ENCODE data around the gene TRAPPC10.

TRAPPC10 gene

GRCh38 chr21:44058981-44059380 is 46.9 kb downstream of the TRAPPC10 start:
- Histone ChIP-seq H3K9ac (ENCODE audit: low read length) (no peak overlapping the region), H3K9me3 (ENCODE audit: insufficient read depth, low read length) (no peaks in the 10 kb centered on the region), H3K36me3 (replicated peaks; ENCODE audit: low read depth, low read length) (peaks cover 14% of the 10 kb centered on the region), H3K4me3 (ENCODE audit: low read length) (no peak overlapping the region), H3K4me2 (ENCODE audit: low read length) (no peak overlapping the region), H3K27ac (ENCODE audit: low read length) (no peak overlapping the region), H3K79me2 (ENCODE audit: low read length) (no peaks in the 10 kb centered on the region; the same call in 1 of the 2 replicates), H3K27me3 (ENCODE audit: low read depth, low read length) (no peaks in the 10 kb centered on the region), H3K4me1 (ENCODE audit: low read length) (peaks cover 17% of the 10 kb centered on the region; the same call in 1 of the 2 replicates), H2AFZ (ENCODE audit: low read depth, low read length) (no peak overlapping the region), H4K20me1 (ENCODE audit: insufficient read depth, low read length) (no peaks in the 10 kb centered on the region)
- TF ChIP-seq EZH2phosphoT487 (IDR thresholded peaks at IDR 0.05; ENCODE audit: low read depth) (no peak), CTCF (IDR thresholded peaks at IDR 0.05; ENCODE audit: low read depth, low read length) (no peak)

GRCh38 chr21:44059710-44060109 is 47.6 kb downstream of the TRAPPC10 start:
- Histone ChIP-seq H3K36me3 (replicated peaks; ENCODE audit: low read depth, low read length) (peaks cover 16% of the 10 kb centered on the region), H3K9ac (ENCODE audit: low read length) (no peak overlapping the region), H4K20me1 (ENCODE audit: insufficient read depth, low read length) (0 out of 2 replicates have a peak, but pooled peaks cover under 1% of the 10 kb centered on the region), H3K4me3 (ENCODE audit: low read length) (no peak overlapping the region), H2AFZ (ENCODE audit: low read depth, low read length) (no peak overlapping the region), H3K27ac (ENCODE audit: low read length) (no peak overlapping the region), H3K27me3 (ENCODE audit: low read depth, low read length) (no peaks in the 10 kb centered on the region), H3K4me1 (ENCODE audit: low read length) (peaks cover 12% of the 10 kb centered on the region; the same call in 1 of the 2 replicates), H3K79me2 (ENCODE audit: low read length) (no peaks in the 10 kb centered on the region; the same call in 1 of the 2 replicates), H3K4me2 (ENCODE audit: low read length) (no peak overlapping the region), H3K9me3 (ENCODE audit: insufficient read depth, low read length) (no peaks in the 10 kb centered on the region)
- TF ChIP-seq EZH2phosphoT487 (IDR thresholded peaks at IDR 0.05; ENCODE audit: low read depth): no peak
- no peak for TF ChIP-seq CTCF (IDR thresholded peaks at IDR 0.05; ENCODE audit: low read depth, low read length)

- Histone ChIP-seq H3K9me3 (ENCODE audit: insufficient read depth, low read length) (no peaks in the 10 kb centered on the region), H3K4me1 (ENCODE audit: low read length) (peaks cover 4% of the 10 kb centered on the region; the same call in 1 of the 2 replicates), H3K27me3 (ENCODE audit: low read depth, low read length) (no peaks in the 10 kb centered on the region), H2AFZ (ENCODE audit: low read depth, low read length) (no peak overlapping the region), H3K27ac (ENCODE audit: low read length) (no peak overlapping the region), H3K36me3 (replicated peaks; ENCODE audit: low read depth, low read length) (peaks cover 16% of the 10 kb centered on the region), H3K4me2 (ENCODE audit: low read length) (no peak overlapping the region), H4K20me1 (ENCODE audit: insufficient read depth, low read length) (0 out of 2 replicates have a peak, but pooled peaks cover 3% of the 10 kb centered on the region), H3K79me2 (ENCODE audit: low read length) (peaks cover 7% of the 10 kb centered on the region; the same call in 1 of the 2 replicates), H3K9ac (ENCODE audit: low read length) (no peak overlapping the region), H3K4me3 (ENCODE audit: low read length) (no peak overlapping the region)
- no peak for TF ChIP-seq EZH2phosphoT487 (IDR thresholded peaks at IDR 0.05; ENCODE audit: low read depth)
- TF ChIP-seq CTCF (IDR thresholded peaks at IDR 0.05; ENCODE audit: low read depth, low read length): no peak
These were observed 50.3 kb downstream of the TRAPPC10 start for GRCh38 chr21:44062380-44062779.

GRCh38 chr21:44063151-44063912 is 51.2 kb downstream of the TRAPPC10 start:
- H3K4me3 ChIP-seq (ENCODE audit: low read length): no peak overlapping the region
- H3K79me2 ChIP-seq (ENCODE audit: low read length): peaks cover 7% of the 10 kb centered on the region; the same call in 1 of the 2 replicates
- 0 out of 2 replicates have a peak, but pooled peaks cover 3% of the 10 kb centered on the region for H4K20me1 ChIP-seq (ENCODE audit: insufficient read depth, low read length)
- H3K36me3 ChIP-seq (replicated peaks; ENCODE audit: low read depth, low read length): peaks cover 16% of the 10 kb centered on the region
- H2AFZ ChIP-seq (ENCODE audit: low read depth, low read length): no peak overlapping the region
- H3K4me2 ChIP-seq (ENCODE audit: low read length): no peak overlapping the region
- peaks cover 4% of the 10 kb centered on the region; the same call in 1 of the 2 replicates for H3K4me1 ChIP-seq (ENCODE audit: low read length)
- no peaks in the 10 kb centered on the region for H3K27me3 ChIP-seq (ENCODE audit: low read depth, low read length)
- TF ChIP-seq EZH2phosphoT487 (IDR thresholded peaks at IDR 0.05; ENCODE audit: low read depth) (no peak), CTCF (IDR thresholded peaks at IDR 0.05; ENCODE audit: low read depth, low read length) (no peak)
- no peaks in the 10 kb centered on the region for H3K9me3 ChIP-seq (ENCODE audit: insufficient read depth, low read length)
- no peak overlapping the region for H3K9ac ChIP-seq (ENCODE audit: low read length)
- no peak overlapping the region for H3K27ac ChIP-seq (ENCODE audit: low read length)

All from OCI-LY3 (cell line).